Measurements from ENCODE around the gene SPN.

DNA sequence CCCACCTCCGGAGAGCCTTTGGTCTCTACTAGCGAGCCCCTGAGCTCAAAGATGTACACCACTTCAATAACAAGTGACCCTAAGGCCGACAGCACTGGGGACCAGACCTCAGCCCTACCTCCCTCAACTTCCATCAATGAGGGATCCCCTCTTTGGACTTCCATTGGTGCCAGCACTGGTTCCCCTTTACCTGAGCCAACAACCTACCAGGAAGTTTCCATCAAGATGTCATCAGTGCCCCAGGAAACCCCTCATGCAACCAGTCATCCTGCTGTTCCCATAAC, 702 bp downstream of the SPN start:
- no peak for TF ChIP-seq EZH2 (IDR thresholded peaks at IDR 0.05; ENCODE audit: insufficient read depth, poor library complexity, severe bottlenecking)
- TF ChIP-seq EZH2phosphoT487 (IDR thresholded peaks at IDR 0.05; ENCODE audit: insufficient read depth, low read depth), result no peak
